ENCODE measurements around the gene CHST9. TPM values are rescaled to one million over a fixed set of nuclear protein-coding genes. Genes with fewer than 3 reads are reported as not detected.
"Not testable (repeated sequence)": the region's sequence is repeated elsewhere in the genome, so short reads cannot be mapped to it uniquely, and the experiment has no call there.

CHST9 gene
- total RNA-seq, 2 experiments from 2014 or later = not detected

DNA sequence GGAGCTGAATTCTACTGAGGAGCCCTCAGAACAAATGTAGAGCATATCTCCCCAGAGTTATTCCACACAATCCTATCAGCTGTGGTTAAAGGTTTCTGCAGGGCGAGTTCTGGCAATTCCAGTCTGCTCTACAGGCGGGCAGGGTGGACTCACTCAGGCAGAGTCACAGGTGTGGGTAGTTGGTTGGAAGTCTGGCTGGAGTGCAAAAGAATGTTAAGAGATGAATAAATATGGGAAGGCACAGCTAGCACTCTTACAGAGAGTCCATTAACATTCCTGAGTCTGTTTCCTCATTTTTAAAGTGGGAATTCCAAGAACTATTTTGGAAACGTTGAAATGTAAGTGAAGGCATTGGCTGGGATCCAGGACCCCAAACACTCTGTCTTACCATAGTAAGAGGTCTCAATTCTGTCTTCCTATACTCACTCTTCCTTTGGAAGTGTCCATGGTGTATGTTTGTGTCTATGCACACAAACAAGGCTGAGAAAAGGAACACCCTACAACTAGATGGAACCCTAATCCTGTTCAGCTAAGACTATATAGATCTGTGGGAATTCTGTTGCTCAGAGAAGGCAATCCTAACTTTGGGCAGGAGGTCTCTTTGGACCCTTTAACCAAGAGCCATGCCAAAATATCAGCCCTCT is 256.3 kb downstream of the CHST9 start:
- intact Hi-C loops (cut with micrococcal nuclease) = no loop called here
- Mint-ChIP-seq H3K4me1 (ENCODE audit: low read depth) (no peaks in the 10 kb centered on the region), H3K36me3 (ENCODE audit: low read depth) (no peaks in the 10 kb centered on the region), H3K9me3 (no peaks in the 10 kb centered on the region), H3K27ac (no peak overlapping the region), H3K4me3 (no peak overlapping the region), H3K27me3 (ENCODE audit: low read depth) (no peaks in the 10 kb centered on the region)
- DNase-seq = no peak
- CTCF ChIA-PET = no interaction called here

GRCh38 chr18:26927822-26928221 is 257.3 kb downstream of the CHST9 start:
- H3K4me3 Mint-ChIP-seq; H3K9me3 Mint-ChIP-seq; DNase-seq; H3K36me3 Mint-ChIP-seq (ENCODE audit: low read depth); CTCF ChIA-PET; intact Hi-C loops (cut with micrococcal nuclease); H3K27me3 Mint-ChIP-seq (ENCODE audit: low read depth); H3K4me1 Mint-ChIP-seq (ENCODE audit: low read depth); H3K27ac Mint-ChIP-seq: not testable (repeated sequence)

DNA sequence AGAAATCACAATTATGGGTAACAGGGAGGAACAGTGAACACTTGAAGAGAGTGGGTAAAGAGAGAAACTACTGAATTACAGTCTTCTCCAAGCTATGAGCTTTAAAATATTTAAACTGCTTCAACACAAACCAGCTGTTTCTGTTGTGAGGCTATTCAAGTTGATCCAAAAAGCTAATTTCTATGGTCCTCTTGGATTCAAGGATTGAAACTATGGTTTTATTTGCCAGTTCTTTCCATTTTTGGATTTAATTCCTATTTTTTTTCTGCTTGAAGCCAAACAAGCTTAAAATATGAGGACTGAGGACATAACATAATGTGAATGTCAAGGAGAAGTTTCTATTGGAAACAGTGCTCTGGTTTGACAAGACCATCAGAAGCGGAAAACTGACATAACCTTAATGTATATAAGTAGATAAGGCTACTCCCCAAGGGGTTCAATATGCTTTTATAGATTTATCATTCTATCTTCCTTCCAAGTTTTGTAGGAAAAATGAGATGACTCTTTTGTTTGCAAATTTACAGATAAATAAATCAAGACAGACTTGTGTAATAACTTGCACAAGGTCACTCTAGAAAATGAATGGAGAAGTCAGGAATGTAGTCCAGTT is 258.9 kb downstream of the CHST9 start:
- intact Hi-C loops (cut with micrococcal nuclease) = no loop called here
- Mint-ChIP-seq H3K27ac (no peak overlapping the region), H3K4me3 (no peak overlapping the region), H3K27me3 (ENCODE audit: low read depth) (no peaks in the 10 kb centered on the region), H3K36me3 (ENCODE audit: low read depth) (no peaks in the 10 kb centered on the region), H3K9me3 (no peaks in the 10 kb centered on the region), H3K4me1 (ENCODE audit: low read depth) (no peaks in the 10 kb centered on the region)
- DNase-seq = no peak
- CTCF ChIA-PET = no interaction called here

DNA sequence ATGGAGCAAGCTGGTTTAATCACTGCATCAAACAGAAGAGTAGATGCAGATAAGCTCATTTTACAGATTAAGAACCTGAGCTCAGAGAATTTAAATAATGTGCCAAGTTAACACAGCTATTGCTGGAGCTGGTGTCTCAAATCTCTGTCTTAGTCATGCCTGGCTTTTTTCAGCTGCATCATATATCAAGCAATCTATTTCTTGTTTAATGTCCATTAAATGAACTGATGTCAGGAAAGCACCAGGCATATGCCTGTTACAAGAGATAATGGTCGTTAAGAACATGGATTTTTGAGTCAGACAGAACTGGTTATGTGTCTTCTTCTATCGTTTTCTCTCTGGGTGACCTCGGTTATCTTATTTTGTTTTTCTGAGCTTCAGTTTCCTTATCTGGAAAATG is 259.8 kb downstream of the CHST9 start:
- H3K27ac Mint-ChIP-seq = no peak overlapping the region
- DNase-seq = no peak
- no peaks in the 10 kb centered on the region for H3K4me1 Mint-ChIP-seq (ENCODE audit: low read depth)
- CTCF ChIA-PET = no interaction called here
- no peaks in the 10 kb centered on the region for H3K9me3 Mint-ChIP-seq
- no peaks in the 10 kb centered on the region for H3K27me3 Mint-ChIP-seq (ENCODE audit: low read depth)
- intact Hi-C loops (cut with micrococcal nuclease) = no loop called here
- no peaks in the 10 kb centered on the region for H3K36me3 Mint-ChIP-seq (ENCODE audit: low read depth)
- no peak overlapping the region for H3K4me3 Mint-ChIP-seq

- Mint-ChIP-seq H3K27ac (no peak overlapping the region), H3K4me1 (ENCODE audit: low read depth) (no peaks in the 10 kb centered on the region), H3K27me3 (ENCODE audit: low read depth) (no peaks in the 10 kb centered on the region), H3K9me3 (no peaks in the 10 kb centered on the region), H3K36me3 (ENCODE audit: low read depth) (no peaks in the 10 kb centered on the region), H3K4me3 (no peak overlapping the region)
- CTCF ChIA-PET = no interaction called here
- DNase-seq = no peak
- intact Hi-C loops (cut with micrococcal nuclease) = no loop called here
Measured at GRCh38 chr18:26922313-26922712, 262.8 kb downstream of the CHST9 start.

DNA sequence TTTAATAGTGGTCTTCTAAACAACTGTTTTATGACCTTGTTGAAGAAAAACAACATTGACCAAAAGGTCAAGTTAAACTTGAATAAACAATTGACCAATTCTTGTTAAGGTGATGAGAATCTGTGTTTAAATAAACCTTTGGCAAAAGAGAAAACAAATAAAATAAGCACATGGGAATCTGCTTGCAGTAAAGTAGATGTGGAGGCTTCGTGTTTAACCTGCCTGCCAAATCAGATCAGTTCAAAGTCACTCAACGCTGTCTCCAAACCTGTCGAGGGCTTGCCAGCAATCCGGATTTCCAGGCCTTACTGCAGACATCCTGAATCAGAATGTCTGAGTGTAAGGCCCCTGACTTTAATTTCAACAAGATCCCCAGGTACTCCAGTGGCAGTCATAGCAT is 264.5 kb downstream of the CHST9 start:
- H3K27me3 Mint-ChIP-seq (ENCODE audit: low read depth) = no peaks in the 10 kb centered on the region
- no peaks in the 10 kb centered on the region for H3K36me3 Mint-ChIP-seq (ENCODE audit: low read depth)
- CTCF ChIA-PET = no interaction called here
- H3K4me3 Mint-ChIP-seq = no peak overlapping the region
- no peak overlapping the region for H3K27ac Mint-ChIP-seq
- intact Hi-C loops (cut with micrococcal nuclease) = no loop called here
- no peaks in the 10 kb centered on the region for H3K9me3 Mint-ChIP-seq
- H3K4me1 Mint-ChIP-seq (ENCODE audit: low read depth) = no peaks in the 10 kb centered on the region
- no peak for DNase-seq

DNA sequence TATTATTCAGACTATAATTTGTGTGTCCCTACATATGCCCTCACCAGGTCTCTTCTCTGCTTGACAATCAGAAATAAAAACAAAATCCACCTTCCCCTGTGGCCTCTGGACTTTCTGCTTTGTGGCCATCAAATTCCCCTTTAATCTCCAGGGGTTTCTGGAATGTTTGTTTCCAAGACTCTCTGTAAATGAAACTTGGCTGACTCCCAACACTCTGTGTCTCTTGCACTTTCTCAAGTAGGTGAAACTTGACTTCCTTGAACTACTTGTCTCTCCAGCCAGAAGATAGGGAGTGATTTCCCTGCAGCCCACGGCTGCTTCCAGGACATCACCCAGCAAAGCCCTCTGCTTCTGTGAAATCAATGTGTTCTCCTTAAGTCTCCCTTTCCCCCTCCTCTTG is 265.5 kb downstream of the CHST9 start:
- Mint-ChIP-seq H3K27ac (no peak overlapping the region), H3K9me3 (peaks cover under 1% of the 10 kb centered on the region), H3K4me3 (no peak overlapping the region), H3K4me1 (ENCODE audit: low read depth) (no peaks in the 10 kb centered on the region), H3K36me3 (ENCODE audit: low read depth) (no peaks in the 10 kb centered on the region), H3K27me3 (ENCODE audit: low read depth) (no peaks in the 10 kb centered on the region)
- intact Hi-C loops (cut with micrococcal nuclease) = no loop called here
- CTCF ChIA-PET = no interaction called here
- DNase-seq = no peak

DNA sequence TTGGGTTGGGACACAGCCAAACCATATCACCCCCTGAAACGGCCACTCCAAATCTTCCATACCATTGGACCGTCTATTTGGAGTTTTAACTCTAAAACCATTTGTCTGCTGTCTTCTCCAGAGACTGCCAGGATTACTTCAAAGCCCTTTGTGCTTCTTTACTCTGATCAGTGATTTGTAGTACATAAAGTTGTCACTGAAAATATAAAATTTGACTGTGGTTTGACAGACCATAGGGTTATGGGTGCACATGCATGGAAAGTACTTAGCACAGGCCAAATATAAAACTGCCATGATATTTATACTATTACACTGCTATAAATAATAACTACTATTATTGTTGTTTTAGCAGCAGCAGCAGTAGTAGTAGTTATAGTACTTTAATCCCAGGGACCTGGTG is 265.9 kb downstream of the CHST9 start:
- no peak overlapping the region for H3K27ac Mint-ChIP-seq
- DNase-seq = no peak
- no peaks in the 10 kb centered on the region for H3K36me3 Mint-ChIP-seq (ENCODE audit: low read depth)
- intact Hi-C loops (cut with micrococcal nuclease) = no loop called here
- H3K4me1 Mint-ChIP-seq (ENCODE audit: low read depth) = no peaks in the 10 kb centered on the region
- CTCF ChIA-PET = no interaction called here
- H3K27me3 Mint-ChIP-seq (ENCODE audit: low read depth) = no peaks in the 10 kb centered on the region
- peaks cover 3% of the 10 kb centered on the region for H3K9me3 Mint-ChIP-seq
- H3K4me3 Mint-ChIP-seq = no peak overlapping the region

DNA sequence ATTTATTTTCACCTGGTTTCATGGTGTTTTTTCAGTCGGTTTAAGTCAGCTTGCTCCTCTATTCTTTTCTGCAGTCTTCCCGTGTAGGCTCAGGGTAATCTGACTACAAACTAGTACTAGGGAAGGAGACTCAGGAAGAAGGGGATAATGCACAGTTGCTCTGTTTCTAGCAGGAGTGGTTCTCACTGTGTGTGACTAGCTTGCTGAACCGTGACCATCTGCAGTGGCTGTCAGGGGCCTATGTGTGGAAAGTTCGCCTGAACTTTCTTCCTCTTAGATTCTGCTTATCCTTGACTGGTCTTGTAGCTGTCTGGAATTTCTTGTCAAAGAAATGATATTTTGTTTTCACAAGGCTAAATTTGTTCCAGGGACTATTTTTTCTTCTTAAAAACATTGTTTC is 273.3 kb downstream of the CHST9 start:
- Mint-ChIP-seq H3K9me3 (peaks cover 4% of the 10 kb centered on the region), H3K36me3 (ENCODE audit: low read depth) (no peaks in the 10 kb centered on the region), H3K4me3 (no peak overlapping the region), H3K27ac (no peak overlapping the region), H3K4me1 (ENCODE audit: low read depth) (no peaks in the 10 kb centered on the region), H3K27me3 (ENCODE audit: low read depth) (no peaks in the 10 kb centered on the region)
- no peak for DNase-seq
- intact Hi-C loops (cut with micrococcal nuclease) = no loop called here
- CTCF ChIA-PET = no interaction called here

DNA sequence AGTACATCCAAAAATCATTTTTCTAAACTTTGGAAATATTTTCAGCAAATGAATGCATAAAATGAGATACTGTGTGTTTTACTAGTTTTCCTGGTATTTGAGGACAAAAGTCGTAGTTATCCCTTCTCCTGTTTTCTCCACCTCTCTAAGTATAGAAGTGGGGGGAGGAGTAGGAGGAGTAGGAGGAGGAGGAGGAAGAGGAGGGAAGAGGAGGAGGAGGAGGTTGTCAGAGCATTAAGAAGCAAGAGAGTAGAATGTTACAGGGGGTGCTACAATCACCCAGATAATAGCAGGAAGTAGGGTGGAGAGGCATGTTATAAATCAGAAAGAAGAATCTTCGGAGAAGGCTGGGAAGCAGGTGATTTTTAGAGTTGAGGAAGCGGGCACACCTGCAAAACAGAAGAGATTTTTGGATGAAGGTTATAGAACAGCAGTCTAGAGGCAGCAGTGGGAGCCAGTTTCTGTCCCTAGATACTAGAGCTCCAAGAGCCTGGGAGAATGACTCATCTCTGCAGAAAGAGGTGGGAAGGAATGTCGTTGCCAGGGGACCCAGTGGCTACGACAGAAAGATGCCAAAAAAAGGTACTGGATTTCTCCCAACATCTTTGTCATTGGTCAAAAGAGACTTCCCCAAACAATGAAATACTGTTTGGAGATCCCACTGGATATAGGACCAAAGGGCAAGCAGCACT is 275.4 kb downstream of the CHST9 start:
- no peak overlapping the region for H3K4me3 Mint-ChIP-seq
- no peaks in the 10 kb centered on the region for H3K36me3 Mint-ChIP-seq (ENCODE audit: low read depth)
- H3K27ac Mint-ChIP-seq = no peak overlapping the region
- H3K4me1 Mint-ChIP-seq (ENCODE audit: low read depth) = no peaks in the 10 kb centered on the region
- no peak for DNase-seq
- H3K27me3 Mint-ChIP-seq (ENCODE audit: low read depth) = no peaks in the 10 kb centered on the region
- CTCF ChIA-PET = no interaction called here
- peaks cover 4% of the 10 kb centered on the region for H3K9me3 Mint-ChIP-seq
- intact Hi-C loops (cut with micrococcal nuclease) = no loop called here

- CTCF ChIA-PET = interaction anchor here (0.6 kb wide), 1 partner anchor 526 kb away, joined by 3 read pairs; no protein-coding TSS in a partner anchor
- Mint-ChIP-seq H3K4me1 (ENCODE audit: low read depth) (no peaks in the 10 kb centered on the region), H3K4me3 (no peak overlapping the region), H3K36me3 (ENCODE audit: low read depth) (no peaks in the 10 kb centered on the region), H3K9me3 (peaks cover 5% of the 10 kb centered on the region), H3K27me3 (ENCODE audit: low read depth) (no peaks in the 10 kb centered on the region), H3K27ac (no peak overlapping the region)
- intact Hi-C loops (cut with micrococcal nuclease) = no loop called here
- DNase-seq = no peak
Measured at GRCh38 chr18:26908906-26909305, 276.2 kb downstream of the CHST9 start.

- CTCF ChIA-PET = no interaction called here
- DNase-seq = no peak
- Mint-ChIP-seq H3K27me3 (ENCODE audit: low read depth) (no peaks in the 10 kb centered on the region), H3K4me3 (no peak overlapping the region), H3K9me3 (peaks cover 8% of the 10 kb centered on the region), H3K27ac (no peak overlapping the region), H3K36me3 (ENCODE audit: low read depth) (no peaks in the 10 kb centered on the region), H3K4me1 (ENCODE audit: low read depth) (no peaks in the 10 kb centered on the region)
- intact Hi-C loops (cut with micrococcal nuclease) = no loop called here
Measured at GRCh38 chr18:26902291-26902690, 282.8 kb downstream of the CHST9 start.

- H3K36me3 Mint-ChIP-seq (ENCODE audit: low read depth) = no peaks in the 10 kb centered on the region
- no peaks in the 10 kb centered on the region for H3K4me1 Mint-ChIP-seq (ENCODE audit: low read depth)
- intact Hi-C loops (cut with micrococcal nuclease) = no loop called here
- no peak overlapping the region for H3K27ac Mint-ChIP-seq
- H3K4me3 Mint-ChIP-seq = no peak overlapping the region
- CTCF ChIA-PET = no interaction called here
- H3K27me3 Mint-ChIP-seq (ENCODE audit: low read depth) = no peaks in the 10 kb centered on the region
- no peak for DNase-seq
- H3K9me3 Mint-ChIP-seq = peaks cover 11% of the 10 kb centered on the region
Measured at GRCh38 chr18:26901020-26901419, 284.1 kb downstream of the CHST9 start.
